22Rv1 (cell line): ENCODE data around the gene PRR3.

Experiments used
- ZFX ChIP-seq: fragments of 450-650 bp; IDR thresholded peaks from 2 replicates; pipeline ENCODE4 v1.6.1; 2017; ENCODE audit warnings: antibody characterized with exemption, borderline replicate concordance
- TF ChIP-seq, protein P1 (sequence below): fragments of 450-650 bp; IDR thresholded peaks from 2 replicates; pipeline ENCODE4 v1.5.1; 2017; ENCODE audit warnings: mild to moderate bottlenecking

- TF ChIP-seq, protein P1, sequence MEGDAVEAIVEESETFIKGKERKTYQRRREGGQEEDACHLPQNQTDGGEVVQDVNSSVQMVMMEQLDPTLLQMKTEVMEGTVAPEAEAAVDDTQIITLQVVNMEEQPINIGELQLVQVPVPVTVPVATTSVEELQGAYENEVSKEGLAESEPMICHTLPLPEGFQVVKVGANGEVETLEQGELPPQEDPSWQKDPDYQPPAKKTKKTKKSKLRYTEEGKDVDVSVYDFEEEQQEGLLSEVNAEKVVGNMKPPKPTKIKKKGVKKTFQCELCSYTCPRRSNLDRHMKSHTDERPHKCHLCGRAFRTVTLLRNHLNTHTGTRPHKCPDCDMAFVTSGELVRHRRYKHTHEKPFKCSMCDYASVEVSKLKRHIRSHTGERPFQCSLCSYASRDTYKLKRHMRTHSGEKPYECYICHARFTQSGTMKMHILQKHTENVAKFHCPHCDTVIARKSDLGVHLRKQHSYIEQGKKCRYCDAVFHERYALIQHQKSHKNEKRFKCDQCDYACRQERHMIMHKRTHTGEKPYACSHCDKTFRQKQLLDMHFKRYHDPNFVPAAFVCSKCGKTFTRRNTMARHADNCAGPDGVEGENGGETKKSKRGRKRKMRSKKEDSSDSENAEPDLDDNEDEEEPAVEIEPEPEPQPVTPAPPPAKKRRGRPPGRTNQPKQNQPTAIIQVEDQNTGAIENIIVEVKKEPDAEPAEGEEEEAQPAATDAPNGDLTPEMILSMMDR = no peak
- TF ChIP-seq ZFX = no peak
Measured at GRCh38 chr6:30570263-30570662, 13.2 kb downstream of the PRR3 start.
